Gastroesophageal sphincter (tissue), 4 donors: ENCODE results near the gene KAZN. TPM values are rescaled to one million over a fixed set of nuclear protein-coding genes. Genes with fewer than 3 reads are reported as not detected.

Experiments
- ATAC-seq: fragments of 150-250 bp; one replicate; pipeline ENCODE4 v1.9.1; 2016; ENCODE audit warnings: mild to moderate bottlenecking, moderate library complexity
- H3K27ac ChIP-seq, 4 donors: fragments of 200-600 bp; sonication (generic) in 3 of 4; 1 replicate in 3 of 4; 2 replicates in 1 of 4; pipeline ENCODE4 v1.5.1; 2016 to 2019
- H3K27me3 ChIP-seq: fragments of 200-600 bp; sonication (generic); one replicate; pipeline ENCODE4 v1.5.1; 2019
- H3K36me3 ChIP-seq, 2 donors: fragments of 200-600 bp; sonication (generic); one replicate each; pipeline ENCODE4 v1.5.1; 2019; ENCODE audit warnings: control low read depth in 1 of 2
- H3K4me1 ChIP-seq, 3 donors: fragments of 200-600 bp; sonication (generic); 1 replicate in 2 of 3; 2 replicates in 1 of 3; pipeline ENCODE4 v1.5.1; 2016 to 2019; ENCODE audit warnings: control low read depth in 2 of 3
- H3K4me3 ChIP-seq, 2 donors: fragments of 200-600 bp; sonication (generic); one replicate each; pipeline ENCODE4 v1.5.1; 2019; ENCODE audit warnings: mild to moderate bottlenecking in 1 of 2, moderate library complexity in 1 of 2
- H3K9me3 ChIP-seq, 3 donors: fragments of 200-600 bp; sonication (generic); one replicate each; pipeline ENCODE4 v1.5.1; 2017 to 2019; ENCODE audit warnings: control low read depth in 2 of 3
- CTCF ChIP-seq, 4 experiments: fragments of 200-600 bp in 2 of 4; fragments of 450-650 bp in 2 of 4; sonication (generic) in 1 of 4; IDR thresholded peaks; one replicate each; pipeline ENCODE4 v1.5.1; 2017 to 2019; ENCODE audit warnings: antibody characterized with exemption in 4 of 4, mild to moderate bottlenecking in 2 of 4, moderate library complexity in 2 of 4
- EP300 ChIP-seq: sonication (generic); formaldehyde crosslinking; IDR thresholded peaks from one replicate; pipeline ENCODE4 v1.6.1; 2017; ENCODE audit warnings: antibody characterized with exemption, mild to moderate bottlenecking
- POLR2A ChIP-seq, 2 donors: fragments of 450-650 bp; IDR thresholded peaks; one replicate each; pipeline ENCODE4 v1.6.1; 2017; ENCODE audit warnings: antibody characterized with exemption in 2 of 2, mild to moderate bottlenecking in 2 of 2, moderate library complexity in 1 of 2
- POLR2AphosphoS5 ChIP-seq: sonication (generic); formaldehyde crosslinking; IDR thresholded peaks from one replicate; pipeline ENCODE4 v1.6.1; 2017; ENCODE audit warnings: antibody characterized with exemption
- WGBS, 2 donors: methylation state at CpG; one replicate each; pipeline ENCODE4 v1.1.5; 2018; ENCODE audit warnings: low coverage in 1 of 2; 5-methylcytosine and 5-hydroxymethylcytosine counted together
- total RNA-seq, 4 donors: library from RNA; depleted of rRNA; stranded (reverse); fragments of >200 nt; gene quantifications; one replicate each; pipeline ENCODE4 v1.1.0, GENCODE V29; 2016

The KAZN gene
- total RNA-seq, 4 donors from 2014 or later = 6.5 to 16.6 (median 11.5) TPM

GRCh38 chr1:15157524-15158399, 559.3 kb downstream of the KAZN start:
- H3K36me3 ChIP-seq = no peaks in the 10 kb centered on the region
- peak overlapping the region in 3 of 4 donors; percentile 63 to 93 (median 91) for H3K27ac ChIP-seq
- no peak for TF ChIP-seq POLR2A (IDR thresholded peaks at IDR 0.05)
- no peak for TF ChIP-seq EP300
- TF ChIP-seq POLR2AphosphoS5 = no peak
- TF ChIP-seq CTCF (IDR thresholded peaks at IDR 0.05) = no peak
- ATAC-seq = no peak
- H3K9me3 ChIP-seq = no peaks in the 10 kb centered on the region
- no peaks in the 10 kb centered on the region for H3K27me3 ChIP-seq
- WGBS, 2 donors = 77 to 86% methylated on average over 9 to 12 of the region's 17 CpGs
- peaks cover 0 to 85% (median 13%) of the 10 kb centered on the region in 3 donors for H3K4me1 ChIP-seq
- no peak overlapping the region for H3K4me3 ChIP-seq

- ATAC-seq = peak; percentile 24
- peak overlapping the region in 3 of 4 donors; percentile 63 to 93 (median 91) for H3K27ac ChIP-seq
- 49 to 51% methylated on average over 9 to 12 of the region's 13 CpGs for WGBS, 2 donors
Measured at GRCh38 chr1:15158506-15159165, 560.2 kb downstream of the KAZN start.

GRCh38 chr1:15159166-15159555, 560.7 kb downstream of the KAZN start:
- H3K27ac ChIP-seq = peak overlapping the region in 3 of 4 donors; percentile 63 to 93 (median 91)
- no peaks in the 10 kb centered on the region for H3K36me3 ChIP-seq
- peaks cover 0 to 71% (median 13%) of the 10 kb centered on the region in 3 donors for H3K4me1 ChIP-seq
- no peaks in the 10 kb centered on the region for H3K9me3 ChIP-seq
- TF ChIP-seq EP300 = no peak
- no peak overlapping the region for H3K4me3 ChIP-seq
- H3K27me3 ChIP-seq = no peaks in the 10 kb centered on the region
- no peak for ATAC-seq
- 17 to 51% methylated on average over 7 of the region's 7 CpGs for WGBS, 2 donors

More at GRCh38 chr1:15158506-15159165, 560.2 kb downstream of the KAZN start:
- no peak overlapping the region for H3K4me3 ChIP-seq
- no peaks in the 10 kb centered on the region for H3K36me3 ChIP-seq
- H3K27me3 ChIP-seq = no peaks in the 10 kb centered on the region
- no peaks in the 10 kb centered on the region for H3K9me3 ChIP-seq
- peaks cover 0 to 76% (median 13%) of the 10 kb centered on the region in 3 donors for H3K4me1 ChIP-seq
- TF ChIP-seq POLR2AphosphoS5 = no peak
- TF ChIP-seq CTCF (IDR thresholded peaks at IDR 0.05) = no peak
- TF ChIP-seq EP300 = no peak
- TF ChIP-seq POLR2A (IDR thresholded peaks at IDR 0.05) = no peak

- Histone ChIP-seq H3K4me3 (no peak overlapping the region), H3K9me3 (no peaks in the 10 kb centered on the region), H3K27ac (no peak overlapping the region), H3K27me3 (no peaks in the 10 kb centered on the region), H3K36me3 (no peaks in the 10 kb centered on the region), H3K4me1 (peaks cover 0 to 56% (median 10%) of the 10 kb centered on the region in 3 donors)
- 33 to 35% methylated on average over 1 to 3 of the region's 8 CpGs for WGBS, 2 donors
- TF ChIP-seq POLR2AphosphoS5 (no peak), POLR2A (IDR thresholded peaks at IDR 0.05) (no peak), EP300 (no peak), CTCF (IDR thresholded peaks at IDR 0.05) (no peak)
- no peak for ATAC-seq
Measured at GRCh38 chr1:15160626-15161025, 562.1 kb downstream of the KAZN start.

- ATAC-seq = no peak
- Histone ChIP-seq H3K36me3 (no peaks in the 10 kb centered on the region), H3K4me3 (no peak overlapping the region), H3K9me3 (no peaks in the 10 kb centered on the region), H3K27ac (no peak overlapping the region), H3K27me3 (no peaks in the 10 kb centered on the region), H3K4me1 (peaks cover 0 to 8% (median 0%) of the 10 kb centered on the region in 3 donors)
- WGBS, 2 donors = 8 to 14% methylated on average over 2 to 3 of the region's 3 CpGs
- no peak for TF ChIP-seq CTCF (IDR thresholded peaks at IDR 0.05)
- peak; percentile 35 for TF ChIP-seq POLR2AphosphoS5
- no peak for TF ChIP-seq EP300
- no peak for TF ChIP-seq POLR2A (IDR thresholded peaks at IDR 0.05)
Measured at GRCh38 chr1:15167386-15167785, 568.9 kb downstream of the KAZN start.
